ENCODE results near the gene SLC38A7.

The SLC38A7 gene

DNA sequence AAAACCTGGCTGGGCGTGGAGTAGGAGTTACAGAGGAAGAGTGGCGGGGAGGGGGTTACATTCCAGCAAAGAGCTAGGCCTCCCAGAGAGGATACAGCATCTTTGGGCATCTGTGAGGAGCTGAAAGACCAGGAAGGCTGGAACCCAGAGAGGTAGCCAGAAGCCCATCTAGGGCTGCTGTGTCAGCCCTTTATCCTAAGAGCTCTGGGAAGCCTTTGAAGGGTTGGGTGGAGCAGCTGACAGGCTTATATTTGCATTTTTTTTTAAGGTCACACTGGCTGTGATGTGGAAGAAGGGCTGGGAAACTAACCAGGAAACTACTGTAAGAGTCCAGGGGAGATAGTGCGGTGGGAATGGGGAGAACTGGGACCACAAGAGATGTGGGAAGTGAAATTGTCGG, 48.1 kb downstream of the SLC38A7 start:
- no peak for DNase-seq (ENCODE audit: low read depth)

DNA sequence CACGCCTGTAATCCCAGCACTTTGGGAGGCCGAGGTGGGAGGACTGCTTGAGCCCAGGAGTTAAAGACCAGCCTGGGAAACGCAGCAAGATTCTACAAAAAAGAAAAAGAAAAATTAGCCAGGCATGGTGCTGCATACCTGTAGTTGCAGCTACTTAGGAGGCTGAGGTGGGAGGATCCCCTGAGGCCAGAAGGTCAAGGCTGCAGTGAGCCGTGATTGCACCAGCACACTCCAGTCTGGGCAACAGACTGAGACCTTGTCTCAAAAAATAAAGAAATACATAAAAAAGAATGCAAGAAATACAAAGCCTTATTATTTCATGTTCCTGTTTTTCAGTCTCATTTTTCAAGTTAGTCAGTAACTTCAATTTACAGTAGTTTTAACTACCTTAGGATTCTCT, 49.1 kb downstream of the SLC38A7 start:
- no peak for DNase-seq (ENCODE audit: low read depth)

DNA sequence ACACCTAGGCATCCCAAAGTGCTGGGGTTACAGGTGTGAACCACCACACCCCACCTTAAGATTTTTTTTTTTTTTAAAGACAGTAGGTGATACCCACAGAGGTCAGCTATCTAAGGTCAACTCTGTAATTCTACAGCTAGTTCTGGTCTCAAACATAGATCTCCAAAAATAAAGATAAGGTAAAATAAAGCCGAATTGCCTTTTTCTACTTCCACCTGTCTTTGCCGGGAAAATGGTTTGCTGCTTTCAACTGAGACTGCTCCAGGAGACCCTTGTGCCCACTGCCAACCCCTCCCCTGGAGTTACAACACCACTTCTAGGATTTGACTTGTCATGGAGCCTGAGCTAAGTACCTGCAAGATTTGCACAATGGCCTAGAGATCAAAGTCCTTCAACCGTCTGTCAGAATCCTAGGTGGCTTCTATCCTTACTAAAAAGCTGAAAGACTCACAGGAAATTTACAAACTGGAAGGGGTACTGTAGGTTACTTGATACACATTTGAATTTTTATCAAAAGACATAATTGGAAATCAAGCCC, 50.2 kb downstream of the SLC38A7 start:
- DNase-seq (ENCODE audit: low read depth), result no peak

DNA sequence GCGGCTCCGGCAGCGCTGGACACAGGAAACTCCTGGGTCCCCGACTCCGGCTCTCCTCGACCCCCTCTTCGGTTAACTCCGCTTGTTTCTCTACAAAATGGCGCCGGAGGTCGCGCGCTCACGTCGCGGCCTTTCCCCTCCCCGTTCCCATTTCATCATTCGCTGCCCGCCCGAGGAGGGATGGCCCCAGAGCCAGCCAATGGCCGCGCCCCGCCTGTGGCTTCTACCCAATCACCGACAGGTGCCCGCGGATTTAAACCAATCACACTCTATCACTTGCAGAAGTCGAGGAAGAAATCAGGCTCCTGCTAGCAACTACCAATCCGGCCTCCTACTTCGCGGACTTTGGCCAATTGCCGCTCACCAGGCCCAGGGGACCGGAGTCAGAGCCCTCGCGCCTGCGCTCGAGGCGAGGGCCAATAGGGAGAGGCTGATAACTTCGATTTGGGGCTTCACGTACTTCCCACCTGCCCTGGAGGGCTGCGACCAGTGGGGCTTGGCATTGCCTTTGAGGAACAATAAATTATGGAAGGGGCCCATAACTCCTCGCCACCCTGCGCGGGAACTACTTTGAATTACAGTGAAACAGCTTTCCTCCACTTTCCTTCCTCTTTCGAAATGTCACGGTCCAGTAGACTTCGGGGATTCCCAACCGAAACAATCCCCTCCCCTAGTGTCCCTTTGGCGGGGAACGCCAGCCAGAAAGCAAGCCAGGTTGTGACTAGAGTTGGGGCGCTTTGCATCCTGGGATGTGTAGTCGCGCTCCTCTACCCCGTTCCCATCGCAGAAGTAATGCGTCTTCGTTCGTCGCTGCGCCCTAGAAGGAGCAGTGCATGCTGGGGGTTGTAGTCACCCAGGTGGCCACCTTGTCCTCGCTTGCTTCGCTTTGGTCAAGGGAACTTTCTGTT, 54.6 kb downstream of the SLC38A7 start, which contains the start of gene CNOT1:
Gene CNOT1 (minus strand): TSS at position 94 of the 908 bp plus-strand sequence. CDS start 30,489 bp downstream, outside the sequence.
- DNase-seq (ENCODE audit: low read depth), result peak; percentile 99

DNA sequence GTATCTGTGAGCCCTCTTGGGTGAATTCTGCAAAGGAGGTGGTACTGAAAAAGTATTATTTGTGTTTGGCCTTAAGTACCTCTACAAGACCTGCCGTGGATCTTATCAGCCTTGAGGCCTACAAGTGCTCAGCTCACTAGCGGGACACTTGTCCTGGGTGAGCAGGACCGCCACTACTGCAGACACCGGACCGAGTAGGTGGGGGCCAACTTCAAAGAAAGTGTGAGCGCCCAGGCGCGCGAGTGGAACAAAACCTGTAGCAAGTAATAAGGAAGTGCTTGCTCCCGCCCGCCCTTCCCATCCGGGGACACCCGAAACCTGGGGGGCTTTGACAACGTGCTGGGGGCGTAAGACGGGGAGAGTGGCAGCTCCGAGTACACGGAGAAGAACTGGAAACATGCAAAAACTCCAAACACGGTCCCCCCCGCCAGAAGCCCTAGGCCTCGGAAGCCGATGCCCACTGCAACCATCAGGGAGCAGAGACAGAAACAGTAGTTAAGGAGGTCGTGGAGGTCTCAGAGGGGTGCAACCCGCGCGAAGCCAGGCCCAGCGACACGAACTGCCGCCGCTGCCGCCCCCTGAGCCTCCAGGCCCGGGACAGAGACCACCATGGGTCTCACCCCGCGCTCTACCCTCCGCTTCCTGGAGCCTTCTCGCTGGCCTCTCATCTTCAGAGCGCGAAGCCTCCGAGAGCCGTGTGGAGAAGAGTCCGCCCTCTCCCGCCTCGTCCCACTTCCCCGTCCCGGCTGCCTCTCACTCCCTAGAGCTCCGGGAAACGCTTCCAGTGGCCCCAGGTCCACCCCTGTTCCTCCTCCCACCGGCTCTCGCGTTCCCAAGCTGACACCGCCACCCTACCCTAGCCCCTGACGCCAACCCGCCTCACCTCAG, 55.5 kb downstream of the SLC38A7 start:
- no peak for DNase-seq (ENCODE audit: low read depth)

DNA sequence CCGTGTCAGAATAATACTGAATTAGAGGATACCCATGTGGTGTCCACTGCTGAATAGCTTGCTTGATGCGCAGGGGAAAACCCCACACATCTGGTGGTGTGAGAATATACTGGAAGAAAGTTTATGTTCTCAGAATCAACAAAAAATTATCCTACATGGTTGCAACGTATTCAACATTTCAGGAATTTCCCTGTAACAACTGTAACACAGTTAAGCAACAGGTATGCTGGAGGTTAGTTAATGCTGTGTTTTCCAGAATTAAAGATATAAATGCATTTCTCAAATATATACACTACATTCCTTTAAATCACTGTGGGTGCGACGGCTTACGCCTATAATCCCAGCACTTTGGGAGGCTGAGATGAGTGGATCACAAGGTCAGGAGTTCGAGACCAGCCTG, 60.4 kb downstream of the SLC38A7 start:
- DNase-seq (ENCODE audit: low read depth), result no peak

DNA sequence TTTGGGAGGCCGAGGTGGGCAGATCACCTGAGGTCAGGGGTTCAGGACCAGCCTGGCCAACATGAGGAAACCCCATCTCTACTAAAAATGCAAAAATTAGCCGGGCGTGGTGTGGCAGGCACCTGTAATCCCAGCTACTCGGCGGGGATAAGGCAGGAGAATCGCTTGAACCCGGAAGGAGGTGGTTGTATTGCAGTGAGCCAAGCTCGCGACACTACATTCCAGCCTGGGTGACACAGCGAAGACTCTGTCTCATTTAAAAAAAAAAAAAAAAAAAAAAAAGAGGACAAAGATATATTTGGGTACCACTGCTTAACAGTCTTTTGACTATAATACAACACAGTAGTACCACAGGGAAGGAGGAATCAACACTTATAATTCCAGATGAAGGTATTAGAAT, 64.2 kb downstream of the SLC38A7 start:
- DNase-seq (ENCODE audit: low read depth), result no peak

DNA sequence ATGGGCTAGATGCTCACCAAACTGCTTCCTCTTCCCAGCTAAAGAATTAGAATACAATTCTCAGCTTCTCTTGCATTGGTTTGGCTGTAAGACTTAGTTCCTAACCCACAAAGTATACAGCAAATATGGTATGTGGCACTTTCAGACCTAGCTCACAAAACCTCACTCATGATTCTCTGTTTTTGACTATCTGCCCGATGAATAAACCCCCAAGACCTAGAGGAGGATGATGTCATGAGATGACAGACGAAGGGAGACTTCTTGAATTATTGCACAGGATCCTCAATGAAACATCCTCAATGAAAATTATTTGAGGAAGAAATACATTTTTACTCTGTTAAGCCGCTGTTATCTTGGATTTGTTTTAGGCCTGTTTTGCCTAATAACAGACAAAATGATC, 69.3 kb downstream of the SLC38A7 start:
- DNase-seq (ENCODE audit: low read depth), result no peak

Data from GM04504 (cell line).